NT2/D1 (cell line): Measurements from ENCODE around the gene H2BK1.

Experiments used
- SUZ12 ChIP-seq: IDR thresholded peaks from 2 replicates; pipeline ENCODE4 v1.6.1; 2011; ENCODE audit not compliant: insufficient read length, insufficient read depth; ENCODE audit errors: extremely low read depth
- YY1 ChIP-seq: IDR thresholded peaks from 2 replicates; pipeline ENCODE4 v1.6.1; 2011; ENCODE audit not compliant: insufficient read length, insufficient read depth
- ZNF274 ChIP-seq: IDR thresholded peaks from 2 replicates; pipeline ENCODE4 v1.6.1; 2011; ENCODE audit warnings: mild to moderate bottlenecking, low read depth, low read length

DNA sequence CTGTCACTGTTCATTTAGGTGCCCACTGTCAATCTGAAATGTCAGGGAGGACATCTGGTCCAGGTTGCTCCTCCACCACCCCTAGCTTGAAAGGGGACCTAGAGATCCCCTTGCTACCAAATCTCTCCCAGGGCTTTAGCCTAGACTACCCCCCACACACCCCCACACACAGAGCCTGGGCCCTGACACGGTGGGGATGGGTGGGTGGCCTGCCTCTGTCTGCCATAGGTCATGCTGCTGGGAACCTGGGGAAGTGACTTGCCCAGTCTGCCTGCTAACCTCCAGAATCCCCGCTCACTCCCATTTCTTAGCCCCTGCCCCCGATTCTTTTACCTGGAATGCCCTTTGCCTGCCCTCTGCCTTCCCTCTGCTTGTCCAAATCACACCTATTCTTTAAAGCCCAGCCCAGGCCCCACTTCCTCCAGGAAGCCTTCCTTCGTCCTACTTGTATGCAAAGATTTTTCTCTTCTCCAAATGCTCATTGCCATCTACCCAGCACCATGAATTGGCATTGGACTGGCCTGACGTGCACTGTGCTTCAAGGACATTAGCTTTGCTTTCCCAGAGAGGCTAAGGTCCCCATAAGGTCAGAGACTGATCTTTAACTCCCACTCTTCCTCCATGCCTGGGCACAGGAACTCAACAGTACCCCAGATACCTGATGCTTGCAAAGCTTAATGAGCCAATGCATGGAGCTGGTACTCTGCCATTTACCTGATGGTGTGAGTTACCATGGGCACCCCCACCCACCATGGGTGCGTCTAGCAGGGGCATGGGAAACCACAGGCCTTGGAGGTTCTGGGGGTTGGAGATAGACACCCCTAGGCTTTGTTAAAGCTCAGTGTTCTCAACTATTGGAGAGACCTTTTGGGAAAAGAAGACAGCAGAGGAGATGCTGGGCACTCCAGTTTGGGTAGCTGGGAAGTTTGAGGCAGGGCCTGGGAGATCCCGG lies 40.2 kb upstream of the H2BK1 start:
- TF ChIP-seq YY1 (no peak), SUZ12 (no peak), ZNF274 (no peak)
